Stomach smooth muscle (tissue), 2 donors: ENCODE data around the gene BCKDHB.

Experiments used
- H3K27ac ChIP-seq: one replicate; pipeline ENCODE4 v1.7.0; 2013; ENCODE audit warnings: mild to moderate bottlenecking, low read length, inconsistent platforms
- H3K27me3 ChIP-seq, 2 donors: one replicate each; pipeline ENCODE4 v1.7.0; 2013; ENCODE audit warnings: low read length in 2 of 2; ENCODE audit not compliant: insufficient read depth in 2 of 2, control insufficient read depth in 1 of 2
- H3K36me3 ChIP-seq, 2 donors: one replicate each; pipeline ENCODE4 v1.7.0; 2013; ENCODE audit warnings: low read length in 2 of 2; ENCODE audit not compliant: control insufficient read depth in 2 of 2, insufficient read depth in 2 of 2
- H3K4me1 ChIP-seq: one replicate; pipeline ENCODE4 v1.7.0; 2013; ENCODE audit warnings: low read length; ENCODE audit not compliant: control insufficient read depth, insufficient read depth
- H3K4me3 ChIP-seq, 2 donors: one replicate each; pipeline ENCODE4 v1.7.0; 2013; ENCODE audit warnings: low read length in 2 of 2
- H3K9ac ChIP-seq, 2 donors: one replicate each; pipeline ENCODE4 v1.7.0; 2013; ENCODE audit warnings: low read length in 2 of 2, mild to moderate bottlenecking in 1 of 2
- H3K9me3 ChIP-seq, 2 donors: one replicate each; pipeline ENCODE4 v1.7.0; 2013; ENCODE audit warnings: low read length in 2 of 2; ENCODE audit not compliant: control insufficient read depth in 2 of 2
- donor health status: healthy.
- donor health status: Pancreatic carcinoma.

Gene BCKDHB

GRCh38 chr6:80339421-80339820 lies 232.9 kb downstream of the BCKDHB start:
- Histone ChIP-seq H3K9me3 (no peaks in the 10 kb centered on the region), H3K4me3 (no peak overlapping the region), H3K9ac (no peak overlapping the region), H3K27ac (no peak overlapping the region), H3K27me3 (no peaks in the 10 kb centered on the region), H3K4me1 (no peaks in the 10 kb centered on the region), H3K36me3 (no peaks in the 10 kb centered on the region)

- Histone ChIP-seq H3K36me3 (no peaks in the 10 kb centered on the region), H3K27me3 (no peaks in the 10 kb centered on the region), H3K4me3 (no peak overlapping the region), H3K4me1 (no peaks in the 10 kb centered on the region), H3K9ac (no peak overlapping the region), H3K27ac (no peak overlapping the region), H3K9me3 (no peaks in the 10 kb centered on the region)
These were observed 233.8 kb downstream of the BCKDHB start for GRCh38 chr6:80340280-80340679.

- H3K4me3 ChIP-seq = no peak overlapping the region
- H3K9ac ChIP-seq = no peak overlapping the region
- no peaks in the 10 kb centered on the region for H3K9me3 ChIP-seq
- no peaks in the 10 kb centered on the region for H3K36me3 ChIP-seq
- no peaks in the 10 kb centered on the region for H3K4me1 ChIP-seq
- H3K27me3 ChIP-seq = no peaks in the 10 kb centered on the region
- H3K27ac ChIP-seq = no peak overlapping the region
These were observed 234.2 kb downstream of the BCKDHB start for GRCh38 chr6:80340686-80341085.

- Histone ChIP-seq H3K9me3 (no peaks in the 10 kb centered on the region), H3K4me3 (no peak overlapping the region), H3K27me3 (no peaks in the 10 kb centered on the region), H3K36me3 (no peaks in the 10 kb centered on the region), H3K4me1 (no peaks in the 10 kb centered on the region), H3K27ac (no peak overlapping the region), H3K9ac (no peak overlapping the region)
These were observed 234.9 kb downstream of the BCKDHB start for GRCh38 chr6:80341330-80341729.

GRCh38 chr6:80343511-80343910 lies 237.0 kb downstream of the BCKDHB start:
- H3K36me3 ChIP-seq = no peaks in the 10 kb centered on the region
- H3K4me3 ChIP-seq = no peak overlapping the region
- no peak overlapping the region for H3K9ac ChIP-seq
- H3K27ac ChIP-seq = no peak overlapping the region
- H3K4me1 ChIP-seq = no peaks in the 10 kb centered on the region
- no peaks in the 10 kb centered on the region for H3K27me3 ChIP-seq
- no peaks in the 10 kb centered on the region for H3K9me3 ChIP-seq

GRCh38 chr6:80347101-80347500 lies 240.6 kb downstream of the BCKDHB start:
- Histone ChIP-seq H3K27ac (no peak overlapping the region), H3K27me3 (no peaks in the 10 kb centered on the region), H3K36me3 (no peaks in the 10 kb centered on the region), H3K9me3 (no peaks in the 10 kb centered on the region), H3K9ac (no peak overlapping the region), H3K4me1 (no peaks in the 10 kb centered on the region), H3K4me3 (no peak overlapping the region)

GRCh38 chr6:80348263-80348662 lies 241.8 kb downstream of the BCKDHB start:
- Histone ChIP-seq H3K4me3 (no peak overlapping the region), H3K9me3 (no peaks in the 10 kb centered on the region)

GRCh38 chr6:80356000-80356399 lies 249.5 kb downstream of the BCKDHB start:
- H3K4me3 ChIP-seq = no peak overlapping the region
- H3K9ac ChIP-seq = no peak overlapping the region
- no peaks in the 10 kb centered on the region for H3K36me3 ChIP-seq
- no peaks in the 10 kb centered on the region for H3K9me3 ChIP-seq
- no peaks in the 10 kb centered on the region for H3K27me3 ChIP-seq
- H3K4me1 ChIP-seq = no peaks in the 10 kb centered on the region
- H3K27ac ChIP-seq = no peak overlapping the region

More at GRCh38 chr6:80348263-80348662, 241.8 kb downstream of the BCKDHB start:
- H3K36me3 ChIP-seq = no peaks in the 10 kb centered on the region
- no peak overlapping the region for H3K27ac ChIP-seq
- H3K4me1 ChIP-seq = no peaks in the 10 kb centered on the region
- no peaks in the 10 kb centered on the region for H3K27me3 ChIP-seq
- H3K9ac ChIP-seq = no peak overlapping the region

GRCh38 chr6:80356545-80356944 lies 250.1 kb downstream of the BCKDHB start:
- H3K27ac ChIP-seq = no peak overlapping the region
- no peaks in the 10 kb centered on the region for H3K9me3 ChIP-seq
- no peaks in the 10 kb centered on the region for H3K4me1 ChIP-seq
- H3K36me3 ChIP-seq = no peaks in the 10 kb centered on the region
- no peak overlapping the region for H3K4me3 ChIP-seq
- H3K27me3 ChIP-seq = no peaks in the 10 kb centered on the region
- no peak overlapping the region for H3K9ac ChIP-seq

- Histone ChIP-seq H3K9ac (no peak overlapping the region), H3K4me1 (no peaks in the 10 kb centered on the region), H3K27ac (no peak overlapping the region), H3K27me3 (no peaks in the 10 kb centered on the region), H3K4me3 (no peak overlapping the region), H3K36me3 (no peaks in the 10 kb centered on the region), H3K9me3 (no peaks in the 10 kb centered on the region)
These were observed 250.6 kb downstream of the BCKDHB start for GRCh38 chr6:80357081-80357480.

GRCh38 chr6:80357674-80358073 lies 251.2 kb downstream of the BCKDHB start:
- H3K36me3 ChIP-seq = no peaks in the 10 kb centered on the region
- no peak overlapping the region for H3K27ac ChIP-seq
- H3K4me3 ChIP-seq = no peak overlapping the region
- H3K9me3 ChIP-seq = no peaks in the 10 kb centered on the region
- no peaks in the 10 kb centered on the region for H3K4me1 ChIP-seq
- H3K27me3 ChIP-seq = no peaks in the 10 kb centered on the region
- no peak overlapping the region for H3K9ac ChIP-seq
